ENCODE results near the gene NPHP3. TPM values are rescaled to one million over a fixed set of nuclear protein-coding genes. Genes with fewer than 3 reads are reported as not detected.
"Not testable (repeated sequence)": the region's sequence is repeated elsewhere in the genome, so short reads cannot be mapped to it uniquely, and the experiment has no call there.

Gene NPHP3
- total RNA-seq, 1 experiment from 2014 or later = 5.8 TPM

DNA sequence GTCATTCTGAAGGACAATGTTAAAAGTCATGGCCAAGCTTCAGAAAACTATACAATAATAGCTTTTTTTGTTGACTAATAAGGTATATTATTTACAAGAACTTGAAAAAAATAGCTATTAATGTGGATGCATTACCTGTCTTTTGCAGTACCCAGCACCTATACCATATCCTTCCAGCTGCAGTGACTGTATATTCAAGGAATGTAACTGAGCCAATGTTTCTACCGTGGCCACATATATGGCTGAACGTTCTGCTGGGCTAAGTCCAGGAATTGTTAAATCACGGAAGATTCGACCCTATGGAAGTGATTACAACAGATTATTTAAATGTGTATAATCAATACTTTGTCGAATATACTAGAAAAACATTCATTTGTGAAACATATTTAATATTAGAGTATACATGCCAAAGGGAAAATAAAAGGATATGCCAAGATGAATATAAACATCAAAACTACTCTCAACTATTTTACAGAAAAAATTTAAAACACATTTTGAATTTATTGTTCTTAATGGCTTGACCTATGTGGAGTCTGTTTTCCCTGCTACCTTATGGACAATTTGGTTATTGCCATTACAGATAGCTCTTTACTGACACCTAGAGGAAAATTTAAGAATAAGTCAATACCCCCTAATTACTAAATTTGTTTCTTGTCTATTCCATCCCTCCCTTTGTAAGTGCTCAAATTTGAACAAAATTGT, 80.2 kb downstream of the NPHP3 start:
- no peak for TF ChIP-seq EZH2 (IDR thresholded peaks at IDR 0.05; ENCODE audit: borderline replicate concordance, low read depth, low read length, poor library complexity, severe bottlenecking)
- TF ChIP-seq, protein P1, sequence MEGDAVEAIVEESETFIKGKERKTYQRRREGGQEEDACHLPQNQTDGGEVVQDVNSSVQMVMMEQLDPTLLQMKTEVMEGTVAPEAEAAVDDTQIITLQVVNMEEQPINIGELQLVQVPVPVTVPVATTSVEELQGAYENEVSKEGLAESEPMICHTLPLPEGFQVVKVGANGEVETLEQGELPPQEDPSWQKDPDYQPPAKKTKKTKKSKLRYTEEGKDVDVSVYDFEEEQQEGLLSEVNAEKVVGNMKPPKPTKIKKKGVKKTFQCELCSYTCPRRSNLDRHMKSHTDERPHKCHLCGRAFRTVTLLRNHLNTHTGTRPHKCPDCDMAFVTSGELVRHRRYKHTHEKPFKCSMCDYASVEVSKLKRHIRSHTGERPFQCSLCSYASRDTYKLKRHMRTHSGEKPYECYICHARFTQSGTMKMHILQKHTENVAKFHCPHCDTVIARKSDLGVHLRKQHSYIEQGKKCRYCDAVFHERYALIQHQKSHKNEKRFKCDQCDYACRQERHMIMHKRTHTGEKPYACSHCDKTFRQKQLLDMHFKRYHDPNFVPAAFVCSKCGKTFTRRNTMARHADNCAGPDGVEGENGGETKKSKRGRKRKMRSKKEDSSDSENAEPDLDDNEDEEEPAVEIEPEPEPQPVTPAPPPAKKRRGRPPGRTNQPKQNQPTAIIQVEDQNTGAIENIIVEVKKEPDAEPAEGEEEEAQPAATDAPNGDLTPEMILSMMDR (conservative IDR thresholded peaks at IDR 0.05; ENCODE audit: low read depth, low read length) = peak; percentile 75
- Histone ChIP-seq H3K4me1 (ENCODE audit: insufficient read depth, low read length, poor library complexity, severe bottlenecking) (no peaks in the 10 kb centered on the region), H3K4me3 (ENCODE audit: low read depth, low read length, poor library complexity, severe bottlenecking) (no peak overlapping the region), H3K27me3 (replicated peaks; ENCODE audit: insufficient read depth, low read depth, low read length, poor library complexity) (no peaks in the 10 kb centered on the region), H3K9me3 (ENCODE audit: low read depth, low read length, poor library complexity, severe bottlenecking) (no peaks in the 10 kb centered on the region), H3K27ac (ENCODE audit: low read depth, low read length, poor library complexity, severe bottlenecking) (no peak overlapping the region), H3K36me3 (ENCODE audit: insufficient read depth, low read length, poor library complexity, severe bottlenecking) (no peaks in the 10 kb centered on the region)
- CTCF ChIA-PET = interaction anchor here (0.9 to 2.6 kb wide), 4 partner anchors 11 to 107 kb away, joined by 4 to 29 read pairs (median 4); no protein-coding TSS in a partner anchor
- POLR2A ChIA-PET (ENCODE audit: low non-redundant PET) = no interaction called here
- intact Hi-C loops (cut with micrococcal nuclease; ENCODE audit: unreplicated experiment) = loop anchor here (1.0 to 5.0 kb wide), 3 partner anchors 106 to 390 kb away; no protein-coding TSS in a partner anchor
- DNase-seq (ENCODE audit: low spot score) = peak; percentile 77
- no TSS peak for BruUV-seq (replicated peaks)

DNA sequence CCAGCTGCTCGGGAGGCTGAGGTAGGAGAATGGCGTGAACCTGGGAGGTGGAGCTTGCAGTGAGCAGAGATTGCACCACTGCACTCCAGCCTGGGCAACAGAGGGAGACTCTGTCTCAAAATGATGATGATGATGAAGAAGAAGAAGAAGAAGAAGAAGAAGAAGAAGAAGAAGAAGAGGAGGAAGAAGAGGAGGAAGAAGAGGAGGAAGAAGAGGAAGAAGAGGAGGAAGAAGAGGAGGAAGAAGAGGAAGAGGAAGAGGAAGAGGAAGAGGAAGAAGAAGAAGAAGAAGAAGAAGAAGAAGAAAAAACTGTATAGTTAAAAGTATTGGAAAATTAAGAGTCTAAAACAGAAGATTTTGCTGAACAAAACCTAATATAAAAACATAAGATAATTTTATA, 80.8 kb downstream of the NPHP3 start:
- DNase-seq (ENCODE audit: low spot score); H3K4me1 ChIP-seq (ENCODE audit: insufficient read depth, low read length, poor library complexity, severe bottlenecking); H3K27ac ChIP-seq (ENCODE audit: low read depth, low read length, poor library complexity, severe bottlenecking); H3K4me3 ChIP-seq (ENCODE audit: low read depth, low read length, poor library complexity, severe bottlenecking); BruUV-seq (replicated peaks); H3K27me3 ChIP-seq (replicated peaks; ENCODE audit: insufficient read depth, low read depth, low read length, poor library complexity); POLR2A ChIA-PET (ENCODE audit: low non-redundant PET); H3K9me3 ChIP-seq (ENCODE audit: low read depth, low read length, poor library complexity, severe bottlenecking); H3K36me3 ChIP-seq (ENCODE audit: insufficient read depth, low read length, poor library complexity, severe bottlenecking): not testable (repeated sequence)
- CTCF ChIA-PET = interaction anchor here (1.2 to 2.6 kb wide), 2 partner anchors 17 to 105 kb away, joined by 4 to 29 read pairs; no protein-coding TSS in a partner anchor
- intact Hi-C loops (cut with micrococcal nuclease; ENCODE audit: unreplicated experiment) = loop anchor here (5.0 kb wide), 1 partner anchor 389 kb away; no protein-coding TSS in a partner anchor

DNA sequence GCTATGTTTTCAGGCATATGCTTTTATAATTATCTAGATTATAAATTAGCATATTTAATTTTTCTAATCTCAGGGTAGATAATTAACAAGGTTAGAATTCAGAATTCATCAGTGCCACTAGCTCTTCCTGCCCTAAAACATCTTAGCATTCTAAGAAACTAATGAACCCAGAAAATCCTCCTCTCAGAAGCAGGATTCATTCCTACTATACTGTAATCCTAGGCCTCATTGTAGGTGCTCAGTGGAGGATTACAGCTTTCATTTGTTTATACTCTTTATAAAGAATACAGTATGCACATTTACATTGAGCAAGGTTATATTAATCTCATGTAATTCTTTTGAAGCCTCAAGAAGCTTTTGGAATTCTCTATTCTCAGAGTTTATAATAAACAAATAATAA, 83.5 kb downstream of the NPHP3 start:
- H3K36me3 ChIP-seq (ENCODE audit: insufficient read depth, low read length, poor library complexity, severe bottlenecking) = no peaks in the 10 kb centered on the region
- no peak for TF ChIP-seq EZH2 (IDR thresholded peaks at IDR 0.05; ENCODE audit: borderline replicate concordance, low read depth, low read length, poor library complexity, severe bottlenecking)
- TF ChIP-seq, protein P1 (conservative IDR thresholded peaks at IDR 0.05; ENCODE audit: low read depth, low read length) = no peak
- H3K4me3 ChIP-seq (ENCODE audit: low read depth, low read length, poor library complexity, severe bottlenecking) = no peak overlapping the region
- no peak overlapping the region for H3K27ac ChIP-seq (ENCODE audit: low read depth, low read length, poor library complexity, severe bottlenecking)
- POLR2A ChIA-PET (ENCODE audit: low non-redundant PET) = no interaction called here
- intact Hi-C loops (cut with micrococcal nuclease; ENCODE audit: unreplicated experiment) = no loop called here
- CTCF ChIA-PET = interaction anchor here (1.6 kb wide), 1 partner anchor 103 kb away, joined by 4 read pairs; no protein-coding TSS in a partner anchor
- no peaks in the 10 kb centered on the region for H3K4me1 ChIP-seq (ENCODE audit: insufficient read depth, low read length, poor library complexity, severe bottlenecking)
- BruUV-seq (replicated peaks) = no TSS peak
- H3K27me3 ChIP-seq (replicated peaks; ENCODE audit: insufficient read depth, low read depth, low read length, poor library complexity) = no peaks in the 10 kb centered on the region
- DNase-seq (ENCODE audit: low spot score) = no peak
- H3K9me3 ChIP-seq (ENCODE audit: low read depth, low read length, poor library complexity, severe bottlenecking) = no peaks in the 10 kb centered on the region

DNA sequence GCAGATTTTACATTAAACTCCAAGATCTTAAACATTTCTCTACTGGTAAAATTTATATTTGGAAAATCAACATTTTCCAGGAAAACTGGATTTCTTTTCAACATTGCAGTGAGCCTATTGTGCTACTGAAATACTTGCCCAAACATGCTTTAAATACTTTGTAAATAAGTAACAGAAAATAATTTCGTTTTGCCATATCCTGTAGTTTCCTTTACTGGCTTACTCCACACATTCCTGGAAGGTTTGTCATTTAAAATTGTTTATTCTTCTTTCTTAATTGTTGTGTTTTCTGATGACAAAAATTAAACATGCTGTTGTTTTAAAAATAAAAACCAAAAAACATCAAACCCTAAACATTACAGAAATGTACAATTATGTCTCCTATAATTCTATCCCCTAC, 84.6 kb downstream of the NPHP3 start:
- no peaks in the 10 kb centered on the region for H3K27me3 ChIP-seq (replicated peaks; ENCODE audit: insufficient read depth, low read depth, low read length, poor library complexity)
- no peak for DNase-seq (ENCODE audit: low spot score)
- no peak for TF ChIP-seq EZH2 (IDR thresholded peaks at IDR 0.05; ENCODE audit: borderline replicate concordance, low read depth, low read length, poor library complexity, severe bottlenecking)
- TF ChIP-seq, protein P1 (conservative IDR thresholded peaks at IDR 0.05; ENCODE audit: low read depth, low read length) = no peak
- no peaks in the 10 kb centered on the region for H3K9me3 ChIP-seq (ENCODE audit: low read depth, low read length, poor library complexity, severe bottlenecking)
- ChIA-PET CTCF (no interaction called here), POLR2A (ENCODE audit: low non-redundant PET) (no interaction called here)
- no peaks in the 10 kb centered on the region for H3K4me1 ChIP-seq (ENCODE audit: insufficient read depth, low read length, poor library complexity, severe bottlenecking)
- H3K27ac ChIP-seq (ENCODE audit: low read depth, low read length, poor library complexity, severe bottlenecking) = no peak overlapping the region
- no TSS peak for BruUV-seq (replicated peaks)
- H3K4me3 ChIP-seq (ENCODE audit: low read depth, low read length, poor library complexity, severe bottlenecking) = no peak overlapping the region
- intact Hi-C loops (cut with micrococcal nuclease; ENCODE audit: unreplicated experiment) = no loop called here
- H3K36me3 ChIP-seq (ENCODE audit: insufficient read depth, low read length, poor library complexity, severe bottlenecking) = no peaks in the 10 kb centered on the region

Measured in A673 (cell line).